Skeletal muscle tissue (tissue), 4 donors: Measurements from ENCODE around the gene HDAC4. TPM values are rescaled to one million over a fixed set of nuclear protein-coding genes. Genes with fewer than 3 reads are reported as not detected.

Source experiments
- H3K27ac ChIP-seq: one replicate; pipeline ENCODE4 v1.7.0; 2013; ENCODE audit warnings: mild to moderate bottlenecking, low read depth, low read length, inconsistent platforms
- H3K27me3 ChIP-seq, 3 donors: one replicate each; pipeline ENCODE4 v1.7.0; 2013; ENCODE audit warnings: low read length in 3 of 3; ENCODE audit not compliant: control insufficient read depth in 3 of 3, insufficient read depth in 3 of 3
- H3K36me3 ChIP-seq, 3 donors: one replicate each; pipeline ENCODE4 v1.7.0; 2013; ENCODE audit warnings: low read length in 3 of 3; ENCODE audit not compliant: control insufficient read depth in 3 of 3, insufficient read depth in 3 of 3
- H3K4me1 ChIP-seq, 3 donors: one replicate each; pipeline ENCODE4 v1.7.0; 2013; ENCODE audit warnings: low read length in 3 of 3, mild to moderate bottlenecking in 3 of 3; ENCODE audit not compliant: control insufficient read depth in 3 of 3, insufficient read depth in 3 of 3
- H3K4me3 ChIP-seq, 3 donors: one replicate each; pipeline ENCODE4 v1.7.0; 2013; ENCODE audit warnings: low read length in 3 of 3
- H3K9ac ChIP-seq, 3 donors: one replicate each; pipeline ENCODE4 v1.7.0; 2013; ENCODE audit warnings: low read length in 3 of 3, mild to moderate bottlenecking in 3 of 3, moderate library complexity in 2 of 3, low read depth in 1 of 3
- H3K9me3 ChIP-seq, 3 donors: one replicate each; pipeline ENCODE4 v1.7.0; 2013; ENCODE audit warnings: low read length in 3 of 3; ENCODE audit not compliant: control insufficient read depth in 3 of 3
- total RNA-seq: library from RNA; depleted of rRNA; stranded (reverse); fragments of >200 nt; gene quantifications from one replicate; pipeline ENCODE4 v1.2.3, GENCODE V29; 2014
- donor health status: Osteomylitis.

Gene HDAC4
- total RNA-seq, 1 donor from 2014 or later: 23.5 TPM

- Histone ChIP-seq H3K4me3 (no peak overlapping the region), H3K27me3 (no peaks in the 10 kb centered on the region), H3K9me3 (no peaks in the 10 kb centered on the region), H3K27ac (no peak overlapping the region), H3K4me1 (no peaks in the 10 kb centered on the region), H3K36me3 (peaks cover 68 to 79% (median 73%) of the 10 kb centered on the region in 3 donors), H3K9ac (no peak overlapping the region)
Measured at GRCh38 chr2:239144713-239144999, 256.2 kb downstream of the HDAC4 start.

GRCh38 chr2:239143858-239144712 is 256.7 kb downstream of the HDAC4 start:
- Histone ChIP-seq H3K27ac (no peak overlapping the region), H3K9me3 (no peaks in the 10 kb centered on the region), H3K4me3 (no peak overlapping the region), H3K36me3 (peaks cover 74 to 81% (median 76%) of the 10 kb centered on the region in 3 donors), H3K27me3 (no peaks in the 10 kb centered on the region), H3K4me1 (no peaks in the 10 kb centered on the region), H3K9ac (no peak overlapping the region)

DNA sequence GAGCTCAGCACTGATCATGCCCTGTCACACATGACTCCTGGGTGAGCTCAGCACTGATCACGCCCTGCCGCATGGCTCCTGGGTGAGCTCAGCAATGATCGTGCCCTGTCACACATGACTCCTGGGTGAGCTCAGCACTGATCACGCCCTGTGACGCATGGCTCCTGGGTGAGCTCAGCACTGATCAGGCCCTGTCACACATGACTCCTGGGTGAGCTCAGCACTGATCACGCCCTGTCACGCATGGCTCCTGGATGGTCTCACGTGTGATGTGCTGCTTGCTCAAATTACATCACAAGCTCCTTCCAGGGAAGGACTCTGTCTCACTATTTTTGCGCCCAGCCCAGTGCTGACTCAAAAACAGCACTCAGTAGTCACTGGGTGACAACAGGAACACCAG is 258.0 kb downstream of the HDAC4 start:
- H3K9ac ChIP-seq: no peak overlapping the region
- no peaks in the 10 kb centered on the region for H3K9me3 ChIP-seq
- peaks cover 71 to 84% (median 77%) of the 10 kb centered on the region in 3 donors for H3K36me3 ChIP-seq
- no peak overlapping the region for H3K27ac ChIP-seq
- H3K4me3 ChIP-seq: no peak overlapping the region
- no peaks in the 10 kb centered on the region for H3K4me1 ChIP-seq
- H3K27me3 ChIP-seq: no peaks in the 10 kb centered on the region

DNA sequence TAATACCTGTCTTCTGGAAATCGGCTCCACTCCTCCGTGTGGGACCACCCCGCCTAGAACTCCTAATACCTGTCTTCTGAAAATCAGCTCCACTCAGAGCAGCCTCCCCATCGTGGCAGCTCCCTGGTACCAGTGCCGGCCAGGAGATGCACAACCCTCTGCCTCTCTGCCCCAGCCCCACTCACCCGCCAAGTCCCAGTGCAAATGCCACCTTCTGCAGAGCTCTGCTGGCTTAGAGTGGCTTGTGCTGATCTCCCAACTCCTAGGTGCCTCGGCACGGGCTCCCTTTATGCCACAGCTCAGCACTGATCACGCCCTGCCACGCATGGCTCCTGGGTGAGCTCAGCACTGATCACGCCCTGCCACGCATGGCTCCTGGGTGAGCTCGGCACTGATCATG is 258.5 kb downstream of the HDAC4 start:
- no peaks in the 10 kb centered on the region for H3K9me3 ChIP-seq
- H3K36me3 ChIP-seq: peaks cover 66 to 83% (median 75%) of the 10 kb centered on the region in 3 donors
- no peaks in the 10 kb centered on the region for H3K27me3 ChIP-seq
- no peak overlapping the region for H3K9ac ChIP-seq
- H3K4me3 ChIP-seq: no peak overlapping the region
- H3K27ac ChIP-seq: no peak overlapping the region
- H3K4me1 ChIP-seq: no peaks in the 10 kb centered on the region

GRCh38 chr2:239141021-239141760 is 259.6 kb downstream of the HDAC4 start:
- Histone ChIP-seq H3K9me3 (no peaks in the 10 kb centered on the region), H3K27ac (no peak overlapping the region), H3K4me1 (no peaks in the 10 kb centered on the region), H3K27me3 (no peaks in the 10 kb centered on the region), H3K9ac (no peak overlapping the region), H3K4me3 (no peak overlapping the region), H3K36me3 (peaks cover 70 to 89% (median 74%) of the 10 kb centered on the region in 3 donors)

DNA sequence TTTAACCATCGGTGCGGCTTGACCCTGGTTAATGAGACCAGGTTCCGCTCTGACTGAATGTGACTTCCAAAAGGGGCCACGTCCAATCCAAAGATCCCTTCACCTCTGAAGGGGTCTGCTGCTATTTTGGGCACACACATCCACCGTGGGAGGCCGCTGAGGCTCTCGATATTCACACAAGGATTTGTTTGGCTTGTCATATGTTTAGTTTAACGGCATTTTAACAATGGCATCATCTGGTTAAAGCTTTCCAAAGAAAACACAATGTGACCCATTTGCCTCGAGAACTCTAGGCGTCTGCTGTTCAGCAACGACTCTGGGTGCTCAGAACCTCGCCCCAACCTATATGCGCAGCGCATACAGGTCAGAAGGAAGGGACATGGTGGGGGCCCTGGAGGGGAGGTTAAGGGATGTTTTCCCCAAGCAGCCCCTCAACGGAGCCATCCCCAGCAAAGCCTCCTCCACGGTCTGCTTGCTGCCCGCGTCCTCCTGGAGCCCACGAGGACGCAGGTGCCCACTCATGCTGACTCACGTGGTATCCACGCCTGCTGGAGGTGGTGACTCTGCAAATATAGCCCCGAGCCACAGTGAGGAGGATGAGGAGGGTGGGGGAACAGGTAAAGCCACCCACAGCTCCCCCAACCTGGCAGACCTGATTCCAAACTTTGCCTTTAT is 260.3 kb downstream of the HDAC4 start:
- H3K9ac ChIP-seq: no peak overlapping the region
- no peaks in the 10 kb centered on the region for H3K9me3 ChIP-seq
- H3K27ac ChIP-seq: no peak overlapping the region
- no peaks in the 10 kb centered on the region for H3K27me3 ChIP-seq
- H3K36me3 ChIP-seq: peaks cover 76 to 87% (median 78%) of the 10 kb centered on the region in 3 donors
- no peaks in the 10 kb centered on the region for H3K4me1 ChIP-seq
- no peak overlapping the region for H3K4me3 ChIP-seq

DNA sequence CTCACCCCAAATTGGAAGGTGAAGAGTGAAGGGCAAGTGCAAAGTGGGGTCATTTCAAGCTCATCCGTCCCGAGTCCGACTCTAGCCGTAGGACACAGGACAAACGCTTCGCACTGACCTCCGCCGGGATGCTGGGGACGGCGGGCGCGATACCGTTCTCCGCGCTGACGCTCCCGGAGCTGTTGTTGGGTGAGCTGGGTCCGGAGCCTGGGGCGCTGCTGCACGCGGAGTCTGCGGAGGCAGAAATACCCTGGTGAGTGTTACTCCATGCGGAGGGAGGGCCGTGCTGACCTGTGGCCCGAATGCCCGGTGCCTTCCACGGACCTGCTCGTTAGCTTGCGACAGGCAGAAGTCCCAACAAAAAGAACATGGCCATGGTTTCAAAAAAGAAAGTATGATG is 261.3 kb downstream of the HDAC4 start:
- Histone ChIP-seq H3K4me3 (no peak overlapping the region), H3K36me3 (peaks cover 77 to 82% (median 80%) of the 10 kb centered on the region in 3 donors), H3K27ac (no peak overlapping the region), H3K9me3 (no peaks in the 10 kb centered on the region), H3K4me1 (no peaks in the 10 kb centered on the region), H3K27me3 (no peaks in the 10 kb centered on the region), H3K9ac (peak overlapping the region in 1 of 3 donors; percentile 16)

GRCh38 chr2:239139101-239139500 is 261.7 kb downstream of the HDAC4 start:
- H3K9ac ChIP-seq: peak overlapping the region in 1 of 3 donors; percentile 16
- H3K36me3 ChIP-seq: peaks cover 77 to 82% (median 80%) of the 10 kb centered on the region in 3 donors
- no peak overlapping the region for H3K4me3 ChIP-seq
- no peaks in the 10 kb centered on the region for H3K27me3 ChIP-seq
- H3K27ac ChIP-seq: no peak overlapping the region
- no peaks in the 10 kb centered on the region for H3K9me3 ChIP-seq
- no peaks in the 10 kb centered on the region for H3K4me1 ChIP-seq

DNA sequence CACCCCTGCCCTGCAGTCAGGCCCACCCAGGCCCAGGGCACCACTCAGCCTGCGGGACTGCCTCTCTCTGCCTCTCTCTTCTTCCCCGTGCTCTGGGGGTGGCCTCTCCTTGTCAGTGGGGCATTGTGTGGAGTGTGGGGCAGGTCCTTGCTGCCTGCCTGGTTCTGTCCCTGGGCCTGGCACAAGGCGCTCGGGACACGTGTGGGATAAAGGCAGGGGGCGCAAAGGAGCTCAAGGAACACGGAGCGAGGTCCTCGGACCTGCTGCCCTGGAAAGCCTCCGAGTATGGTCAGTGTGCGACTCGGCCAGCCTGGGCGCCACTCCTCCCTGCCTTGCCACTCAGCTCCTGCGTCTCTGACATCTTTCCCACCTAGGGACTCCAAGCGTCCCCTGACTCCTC is 262.2 kb downstream of the HDAC4 start:
- Histone ChIP-seq H3K9me3 (no peaks in the 10 kb centered on the region), H3K27me3 (no peaks in the 10 kb centered on the region), H3K27ac (no peak overlapping the region), H3K4me1 (no peaks in the 10 kb centered on the region), H3K9ac (no peak overlapping the region), H3K36me3 (peaks cover 78 to 82% (median 80%) of the 10 kb centered on the region in 3 donors), H3K4me3 (no peak overlapping the region)

DNA sequence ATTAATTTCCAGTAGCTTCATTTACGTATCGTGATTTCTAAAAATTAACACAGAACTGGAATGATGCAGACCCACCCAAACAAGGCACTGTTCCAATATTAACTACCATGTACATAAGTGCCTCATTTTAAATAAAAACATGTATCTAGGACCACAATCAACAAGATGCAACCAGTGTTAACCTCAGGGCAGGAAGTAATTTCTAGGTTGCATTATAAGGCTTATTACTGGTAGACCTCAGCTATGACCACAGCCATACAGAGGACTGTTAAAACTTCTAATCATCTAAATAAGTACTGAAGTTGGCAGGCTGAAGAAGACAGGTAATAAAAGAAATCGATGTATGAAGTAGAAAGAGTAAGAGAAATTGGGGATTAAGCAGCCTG is 262.9 kb downstream of the HDAC4 start:
- Histone ChIP-seq H3K9me3 (no peaks in the 10 kb centered on the region), H3K27ac (no peak overlapping the region), H3K4me3 (no peak overlapping the region), H3K36me3 (peaks cover 79 to 81% (median 80%) of the 10 kb centered on the region in 3 donors), H3K27me3 (no peaks in the 10 kb centered on the region), H3K4me1 (no peaks in the 10 kb centered on the region), H3K9ac (no peak overlapping the region)
